IMR-90 (cell line): ENCODE data around the gene LRPAP1. TPM values are rescaled to one million over a fixed set of nuclear protein-coding genes. Genes with fewer than 3 reads are reported as not detected.

Source experiments
- ATAC-seq: fragments of 200-7000 bp; cut with Tn5 transposase; 2 replicates; pipeline ENCODE4 v1.9.1; 2020; ENCODE audit warnings: low read depth, mild to moderate bottlenecking, moderate library complexity
- BruUV-seq: library from RNA; stranded (reverse); fragments of 400-500 nt; replicated peaks from 2 replicates; lab custom pipeline; 2021; lab: Mats Ljungman, UMichigan
- CTCF ChIA-PET: fragments of 300-600 bp; formaldehyde crosslinking; extraction: SDS; loops from one replicate; lab custom pipeline; 2021; ENCODE audit warnings: antibody characterized with exemption; lab: Yijun Ruan, JAX
- POLR2A ChIA-PET: fragments of 300-600 bp; sonication (Branson Sonifier 250); formaldehyde crosslinking; loops from one replicate; lab custom pipeline; 2022; ENCODE audit warnings: antibody characterized with exemption; ENCODE audit not compliant: unreplicated experiment; lab: Charles Lee
- DNase-seq: peaks from one replicate; pipeline ENCODE4 v3.0.0; 2013
- H2AFZ ChIP-seq: replicated peaks from 2 replicates; pipeline ENCODE3; 2013; ENCODE audit warnings: low read length, mild to moderate bottlenecking; ENCODE audit not compliant: poor library complexity
- H2AK5ac ChIP-seq: 2 replicates; pipeline ENCODE4 v1.6.1; 2013; ENCODE audit warnings: low read depth, low read length, inconsistent platforms
- H2AK9ac ChIP-seq: replicated peaks from 2 replicates; pipeline ENCODE3; 2013; ENCODE audit warnings: mild to moderate bottlenecking, low read depth, low read length, moderate library complexity; ENCODE audit not compliant: poor library complexity
- H2BK120ac ChIP-seq: 2 replicates; pipeline ENCODE4 v1.6.1; 2013; ENCODE audit warnings: low read depth, low read length, inconsistent platforms
- H2BK15ac ChIP-seq: 3 replicates; pipeline ENCODE4 v1.6.1; 2013; ENCODE audit warnings: low read depth, low read length, inconsistent platforms
- H2BK20ac ChIP-seq: 2 replicates; pipeline ENCODE4 v1.6.1; 2013; ENCODE audit warnings: low read depth, mild to moderate bottlenecking, inconsistent platforms, low read length, moderate library complexity
- H2BK5ac ChIP-seq: 2 replicates; pipeline ENCODE4 v1.6.1; 2013; ENCODE audit warnings: mild to moderate bottlenecking, low read depth, low read length, inconsistent platforms; ENCODE audit not compliant: poor library complexity, severe bottlenecking
- H3K14ac ChIP-seq: replicated peaks from 2 replicates; pipeline ENCODE4 v1.6.1; 2013; ENCODE audit warnings: low read depth, low read length, inconsistent platforms
- H3K18ac ChIP-seq: 2 replicates; pipeline ENCODE4 v1.6.1; 2013; ENCODE audit warnings: low read depth, low read length, control low read depth
- H3K23ac ChIP-seq: 2 replicates; pipeline ENCODE4 v1.6.1; 2013; ENCODE audit warnings: low read depth, low read length, inconsistent platforms
- H3K27ac ChIP-seq: 2 replicates; pipeline ENCODE4 v1.5.1; 2013; ENCODE audit warnings: mild to moderate bottlenecking, control low read depth, low read length; ENCODE audit not compliant: insufficient read depth
- H3K27me3 ChIP-seq: 2 replicates; pipeline ENCODE4 v1.6.1; 2013; ENCODE audit warnings: low read length; ENCODE audit not compliant: control insufficient read depth, insufficient read depth
- H3K36me3 ChIP-seq: 2 replicates; pipeline ENCODE4 v1.6.1; 2013; ENCODE audit warnings: low read length, mixed read lengths; ENCODE audit not compliant: control insufficient read depth, insufficient read depth
- H3K4ac ChIP-seq: 2 replicates; pipeline ENCODE4 v1.6.1; 2013; ENCODE audit warnings: low read depth, low read length, inconsistent platforms
- H3K4me1 ChIP-seq: 2 replicates; pipeline ENCODE4 v1.6.1; 2013; ENCODE audit warnings: low read length, mixed read lengths; ENCODE audit not compliant: control insufficient read depth, insufficient read depth
- H3K4me2 ChIP-seq: 2 replicates; pipeline ENCODE4 v1.6.1; 2013; ENCODE audit warnings: low read depth, mild to moderate bottlenecking, control low read depth, low read length, moderate library complexity
- H3K4me3 ChIP-seq: 2 replicates; pipeline ENCODE4 v1.5.1; 2013; ENCODE audit warnings: low read depth, mild to moderate bottlenecking, control low read depth, low read length, moderate library complexity; ENCODE audit not compliant: insufficient read depth
- H3K56ac ChIP-seq: 2 replicates; pipeline ENCODE4 v1.6.1; 2013; ENCODE audit warnings: low read length, inconsistent platforms; ENCODE audit not compliant: insufficient read depth; ENCODE audit errors: extremely low read depth
- H3K79me1 ChIP-seq, 2 experiments: 2 replicates each; pipeline ENCODE4 v1.6.1; 2013; ENCODE audit warnings: low read length in 2 of 2, inconsistent platforms in 1 of 2, low read depth in 1 of 2
- H3K9ac ChIP-seq: 2 replicates; pipeline ENCODE4 v1.6.1; 2013; ENCODE audit warnings: low read depth, low read length, control low read depth
- H3K9me1 ChIP-seq: 2 replicates; pipeline ENCODE4 v1.6.1; 2013; ENCODE audit warnings: low read length, inconsistent platforms; ENCODE audit not compliant: insufficient read depth
- H3K9me3 ChIP-seq: 2 replicates; pipeline ENCODE4 v1.6.1; 2013; ENCODE audit warnings: low read length; ENCODE audit not compliant: control insufficient read depth, insufficient read depth
- H4K20me1 ChIP-seq: 2 replicates; pipeline ENCODE4 v1.6.1; 2013; ENCODE audit warnings: low read length, inconsistent platforms; ENCODE audit not compliant: insufficient read depth
- H4K5ac ChIP-seq: 2 replicates; pipeline ENCODE4 v1.6.1; 2013; ENCODE audit warnings: mild to moderate bottlenecking, low read depth, low read length, control low read depth
- H4K8ac ChIP-seq, 2 experiments: 2 replicates each; pipeline ENCODE4 v1.6.1; 2013; ENCODE audit warnings: low read depth in 2 of 2, low read length in 2 of 2, control low read depth in 1 of 2, inconsistent platforms in 1 of 2
- H4K91ac ChIP-seq: 2 replicates; pipeline ENCODE4 v1.6.1; 2013; ENCODE audit warnings: low read depth, low read length, inconsistent platforms; ENCODE audit not compliant: insufficient read depth
- BHLHE40 ChIP-seq: fragments of 150-350 bp; IDR thresholded peaks from 2 replicates; pipeline ENCODE4 v1.6.1; 2016; ENCODE audit warnings: mild to moderate bottlenecking, low read depth, low read length
- CEBPB ChIP-seq: IDR thresholded peaks from 2 replicates; pipeline ENCODE4 v1.6.1; 2012; ENCODE audit warnings: low read depth, low read length, improper control_type of control experiment
- CHD1 ChIP-seq: IDR thresholded peaks from 2 replicates; pipeline ENCODE4 v1.6.1; 2012; ENCODE audit warnings: low read depth, low read length, improper control_type of control experiment
- CTCF ChIP-seq: conservative IDR thresholded peaks from 2 replicates; pipeline ENCODE4 v1.5.1; 2012; ENCODE audit warnings: mild to moderate bottlenecking, low read depth, low read length, improper control_type of control experiment
- ELK1 ChIP-seq: fragments of 150-350 bp; IDR thresholded peaks from 2 replicates; pipeline ENCODE4 v1.6.1; 2016; ENCODE audit warnings: low read depth, mild to moderate bottlenecking, low read length, moderate library complexity, borderline replicate concordance
- FOS ChIP-seq: fragments of 150-350 bp; IDR thresholded peaks from 2 replicates; pipeline ENCODE4 v1.6.1; 2016; ENCODE audit warnings: low read depth, low read length
- MAFK ChIP-seq: IDR thresholded peaks from 2 replicates; pipeline ENCODE4 v1.6.1; 2012; ENCODE audit warnings: low read depth, low read length, improper control_type of control experiment
- MAZ ChIP-seq: IDR thresholded peaks from 2 replicates; pipeline ENCODE4 v1.6.1; 2012; ENCODE audit warnings: low read depth, mild to moderate bottlenecking, low read length, improper control_type of control experiment, moderate library complexity, borderline replicate concordance
- MXI1 ChIP-seq: IDR thresholded peaks from 2 replicates; pipeline ENCODE4 v1.6.1; 2012; ENCODE audit warnings: low read depth, mild to moderate bottlenecking, low read length, moderate library complexity, borderline replicate concordance
- NFE2L2 ChIP-seq: fragments of 150-350 bp; IDR thresholded peaks from 2 replicates; pipeline ENCODE4 v1.6.1; 2016; ENCODE audit warnings: low read depth, mild to moderate bottlenecking, low read length
- POLR2A ChIP-seq: IDR thresholded peaks from 2 replicates; pipeline ENCODE4 v1.6.1; 2012; ENCODE audit warnings: mild to moderate bottlenecking, low read depth, low read length
- RAD21 ChIP-seq: IDR thresholded peaks from 2 replicates; pipeline ENCODE4 v1.6.1; 2012; ENCODE audit warnings: low read length, improper control_type of control experiment
- RCOR1 ChIP-seq: IDR thresholded peaks from 2 replicates; pipeline ENCODE4 v1.6.1; 2012; ENCODE audit warnings: mild to moderate bottlenecking, low read length, improper control_type of control experiment; ENCODE audit not compliant: insufficient replicate concordance
- RFX5 ChIP-seq: IDR thresholded peaks from 2 replicates; pipeline ENCODE4 v1.8.0; 2012; ENCODE audit warnings: low read depth, mild to moderate bottlenecking, low read length, moderate library complexity
- SMC3 ChIP-seq: fragments of 150-350 bp; IDR thresholded peaks from 2 replicates; pipeline ENCODE4 v1.6.1; 2016; ENCODE audit warnings: low read depth, mild to moderate bottlenecking, antibody characterized with exemption, low read length, moderate library complexity
- USF2 ChIP-seq: fragments of 150-350 bp; IDR thresholded peaks from 2 replicates; pipeline ENCODE4 v1.6.1; 2017; ENCODE audit warnings: mild to moderate bottlenecking, antibody characterized with exemption, low read length, low read depth
- WGBS, 2 experiments: methylation state at CpG; one replicate each; pipeline versions ENCODE4 v1.1.5 to v1.1.7; 2013; ENCODE audit warnings: missing lambda C conversion rate in 2 of 2; ENCODE audit not compliant: insufficient read length in 1 of 2; ENCODE audit errors: extremely low coverage in 2 of 2; 5-methylcytosine and 5-hydroxymethylcytosine counted together
- dilution Hi-C: fragments of 300-500 bp; cut with HindIII; formaldehyde crosslinking; loops from one replicate; pipeline ENCODE4 v1.14.3; 2018; ENCODE audit warnings: low sequenced_read_pairs; ENCODE audit not compliant: unreplicated experiment
- in situ Hi-C: fragments of 300-500 bp; cut with MboI; formaldehyde crosslinking; loops from 3 replicates; pipeline ENCODE4 v1.14.3; 2019; ENCODE audit warnings: low sequenced_read_pairs, inconsistent platforms, mixed read lengths
- intact Hi-C: fragments of 100-400 bp; cut with micrococcal nuclease; formaldehyde crosslinking; loops from 2 replicates; pipeline ENCODE4 v1.10.0; 2022
- polyA plus RNA-seq, 3 experiments: library from polyadenylated mRNA; depleted of rRNA; stranded (reverse); fragments of >200 nt; gene quantifications; 2 replicates each; pipeline ENCODE4 v1.2.3, GENCODE V29; 2012; ENCODE audit warnings: low replicate concordance in 1 of 3
- total RNA-seq: library from RNA; depleted of rRNA; stranded (reverse); fragments of >200 nt; gene quantifications from 2 replicates; pipeline ENCODE4 v1.2.3, GENCODE V29; 2012

Gene LRPAP1
- total and polyA plus RNA-seq, 2 of the 4 experiments (the other 2 are of a cell fraction): 135 to 175 TPM

GRCh38 chr4:3571921-3572320 lies 39.7 kb upstream of the LRPAP1 start:
- intact Hi-C loops (no loop called here), dilution Hi-C loops (no loop called here), in situ Hi-C loops (no loop called here)
- Histone ChIP-seq H3K14ac (no peak overlapping the region), H3K56ac (no peak overlapping the region), H2AK9ac (no peak overlapping the region), H3K4me2 (no peak overlapping the region), H2AK5ac (no peak overlapping the region), H3K4me3 (no peak overlapping the region), H2AFZ (no peak overlapping the region), H2BK5ac (no peak overlapping the region), H3K27me3 (peaks cover 2% of the 10 kb centered on the region; the same call in 1 of the 2 replicates), H3K4ac (no peak overlapping the region), H3K27ac (no peak overlapping the region), H4K8ac (no peak overlapping the region), H4K91ac (no peak overlapping the region), H2BK15ac (no peak overlapping the region), H3K36me3 (no peaks in the 10 kb centered on the region), H3K9ac (no peak overlapping the region), H3K18ac (no peak overlapping the region), H2BK120ac (no peak overlapping the region), H2BK20ac (no peak overlapping the region), H3K79me1 (no peaks in the 10 kb centered on the region), H4K20me1 (no peaks in the 10 kb centered on the region), H3K4me1 (no peaks in the 10 kb centered on the region), H3K9me3 (no peaks in the 10 kb centered on the region), H3K9me1 (no peaks in the 10 kb centered on the region), H4K5ac (no peak overlapping the region), H3K23ac (no peak overlapping the region)
- ATAC-seq: no peak
- TF ChIP-seq USF2 (no peak), RCOR1 (no peak), MAZ (no peak), BHLHE40 (no peak), CTCF (no peak), CEBPB (no peak), NFE2L2 (no peak), ELK1 (no peak), MAFK (no peak), SMC3 (no peak), RFX5 (no peak), MXI1 (no peak), FOS (no peak), POLR2A (no peak), CHD1 (no peak), RAD21 (no peak)
- no peak for DNase-seq
- ChIA-PET CTCF (no interaction called here), POLR2A (no interaction called here)
- WGBS, 2 experiments: 40% methylated on average over 2 of the region's 11 CpGs; no CpG with 5 or more reads in 1 of the 2 experiments
- no TSS peak for BruUV-seq
